Embryonic facial prominence (tissue), 1 donor: ENCODE data around the gene TPCN2.

Experiments
- DNase-seq: peaks from one replicate; pipeline ENCODE4 v3.0.0-alpha.2; 2016; ENCODE audit errors: extremely low spot score

TPCN2 gene

GRCh38 chr11:69111624-69112542 lies 63.2 kb downstream of the TPCN2 start:
- DNase-seq, result no peak

GRCh38 chr11:69113226-69113625 lies 64.5 kb downstream of the TPCN2 start:
- DNase-seq, result no peak

- no peak for DNase-seq
Observed at GRCh38 chr11:69113646-69114340, 65.1 kb downstream of the TPCN2 start.

DNA sequence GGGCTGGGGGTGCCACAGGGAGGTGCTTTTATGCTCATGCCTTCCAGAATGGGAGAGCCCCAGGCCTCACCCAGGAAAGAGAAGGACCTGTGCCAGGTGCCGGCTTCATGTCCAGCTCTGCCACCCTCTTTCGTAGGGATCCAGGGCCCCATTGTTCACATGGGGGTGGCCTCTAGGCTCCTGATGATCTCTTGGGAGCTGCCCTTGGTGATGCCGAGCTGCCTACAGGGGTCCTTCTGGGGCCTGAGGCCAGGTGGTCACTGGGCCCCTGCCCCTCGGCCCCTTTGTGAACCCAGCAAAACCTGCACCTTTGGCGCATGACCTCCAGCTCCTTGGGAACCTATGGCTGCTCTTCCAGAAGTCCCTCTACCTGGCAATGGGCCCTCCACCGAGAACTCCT lies 65.6 kb downstream of the TPCN2 start:
- no peak for DNase-seq

DNA sequence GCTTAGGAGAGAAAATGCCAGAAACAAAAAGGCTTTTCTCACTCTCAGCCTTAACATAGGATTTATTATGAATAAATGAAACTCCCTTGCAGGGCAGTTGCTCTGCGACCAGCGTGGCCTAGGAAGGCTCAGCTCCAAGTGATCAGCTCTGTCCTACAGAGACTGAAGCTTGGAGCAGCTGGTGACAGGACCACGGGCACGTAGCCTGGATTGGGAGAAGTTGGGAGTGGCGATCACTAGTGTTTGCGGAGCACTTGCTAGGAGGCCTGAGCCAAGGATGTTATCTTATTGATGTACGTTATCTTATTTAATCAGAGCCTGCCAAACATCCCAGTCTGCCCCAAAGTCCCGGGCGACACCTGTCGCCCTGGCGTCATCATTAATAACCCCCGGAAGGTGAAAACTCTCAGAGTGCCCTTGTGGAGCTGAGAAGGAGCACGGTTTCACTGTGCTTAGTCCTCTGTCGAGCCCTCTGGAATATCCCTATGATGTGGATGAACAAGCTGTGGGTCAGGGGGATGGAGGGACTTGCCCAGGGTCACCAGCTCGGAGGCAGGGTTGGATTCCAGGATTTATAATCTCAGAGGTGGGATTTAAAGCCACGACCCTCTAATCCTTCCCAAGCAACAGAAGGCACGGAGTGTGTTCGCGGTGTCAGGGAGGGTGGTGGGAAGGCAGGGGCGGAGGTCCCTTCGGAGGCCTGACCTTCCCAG lies 66.2 kb downstream of the TPCN2 start:
- no peak for DNase-seq

GRCh38 chr11:69115586-69116560 lies 67.1 kb downstream of the TPCN2 start:
- DNase-seq, result no peak

DNA sequence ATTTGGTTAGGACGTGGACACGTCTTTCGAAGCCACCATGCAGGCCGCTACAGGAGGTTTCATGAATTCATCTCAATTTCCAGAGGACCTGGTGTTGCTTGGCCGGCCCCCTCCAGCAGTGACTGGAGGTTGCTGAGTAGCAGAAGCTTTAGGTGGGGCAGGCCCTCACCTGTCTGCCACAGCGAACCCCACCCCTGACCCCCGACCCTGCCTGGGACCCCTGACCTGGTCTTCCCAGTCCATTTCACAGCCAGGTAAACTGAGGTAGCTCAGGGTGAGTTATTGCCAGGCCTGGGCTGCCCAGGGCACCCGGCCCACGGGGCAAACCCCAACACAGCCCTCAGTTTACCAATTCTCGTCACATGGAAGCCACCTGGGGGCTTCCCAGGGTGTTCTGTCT lies 67.9 kb downstream of the TPCN2 start:
- DNase-seq, result no peak

- DNase-seq, result no peak
Observed at GRCh38 chr11:69119190-69119589, 70.5 kb downstream of the TPCN2 start.

DNA sequence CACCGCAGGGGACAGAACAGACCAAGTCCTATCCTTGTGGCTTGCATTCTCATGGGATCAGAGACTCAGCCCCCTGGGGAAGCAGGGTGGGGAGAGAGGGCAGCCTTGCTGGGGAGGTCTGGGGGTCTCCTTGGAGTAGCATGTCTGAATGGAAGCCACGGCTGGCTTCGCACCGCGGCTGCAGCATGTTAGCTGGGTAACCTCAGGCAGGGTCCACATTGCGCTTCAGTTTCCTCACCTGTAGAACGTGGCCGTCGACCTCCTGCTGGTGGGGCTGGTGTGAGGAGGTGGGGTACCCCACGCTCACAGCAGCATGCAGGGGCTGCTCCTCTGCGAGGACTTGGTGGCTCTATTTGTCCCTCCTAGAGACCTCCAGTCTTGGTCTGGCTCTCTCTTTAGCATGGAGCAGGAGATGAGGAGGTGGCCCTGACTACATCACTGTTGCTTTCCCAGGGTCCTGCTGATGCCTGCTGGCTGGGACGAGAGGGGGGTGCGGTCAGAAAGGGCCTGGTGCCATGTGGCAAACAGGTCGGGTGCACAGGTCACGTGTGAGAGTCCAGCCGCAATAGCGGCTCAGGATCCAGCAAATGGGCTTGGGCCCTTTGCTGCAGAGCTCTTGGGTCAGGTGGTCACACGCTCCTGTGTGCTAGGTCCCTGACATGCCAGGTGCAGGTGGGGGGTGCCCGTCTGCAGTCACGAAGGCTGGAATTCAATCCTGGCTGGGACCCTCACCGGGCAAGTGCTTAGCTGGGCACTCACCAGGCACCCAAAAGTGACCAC lies 71.6 kb downstream of the TPCN2 start:
- DNase-seq, result no peak

DNA sequence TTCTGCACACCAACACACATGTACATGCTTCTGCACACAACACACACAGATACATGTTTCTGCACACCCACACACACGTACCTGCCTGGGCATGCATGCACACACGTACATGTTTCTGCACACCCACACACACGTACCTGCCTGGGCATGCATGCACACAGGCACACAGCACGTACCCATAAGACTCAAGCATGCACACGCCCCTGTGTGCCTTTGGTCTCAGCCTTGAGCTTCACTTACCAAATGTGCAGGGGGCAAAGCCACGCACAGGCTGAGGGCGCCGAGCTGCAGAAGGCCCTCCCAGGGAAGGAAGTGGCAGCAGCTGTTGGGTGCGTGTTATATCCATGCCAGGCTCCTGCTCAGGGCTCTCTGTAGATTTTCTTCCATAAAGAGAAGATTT lies 72.3 kb downstream of the TPCN2 start:
- no peak for DNase-seq

GRCh38 chr11:69121621-69122325 lies 73.0 kb downstream of the TPCN2 start:
- no peak for DNase-seq

DNA sequence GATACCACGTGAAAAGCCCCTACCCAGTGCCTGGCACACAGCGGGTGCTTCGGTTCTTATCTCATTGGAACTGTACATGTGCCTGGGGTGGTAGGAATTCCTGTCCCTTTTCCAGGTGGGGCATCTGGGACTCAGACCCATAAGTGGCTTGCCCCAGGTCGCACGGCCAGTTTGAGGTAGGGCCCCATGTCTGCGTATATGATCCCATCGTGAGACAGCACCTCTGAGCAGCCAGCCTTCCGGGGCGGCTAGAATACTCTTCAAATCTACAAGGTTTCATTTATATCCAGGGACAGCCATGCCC lies 73.5 kb downstream of the TPCN2 start:
- no peak for DNase-seq

DNA sequence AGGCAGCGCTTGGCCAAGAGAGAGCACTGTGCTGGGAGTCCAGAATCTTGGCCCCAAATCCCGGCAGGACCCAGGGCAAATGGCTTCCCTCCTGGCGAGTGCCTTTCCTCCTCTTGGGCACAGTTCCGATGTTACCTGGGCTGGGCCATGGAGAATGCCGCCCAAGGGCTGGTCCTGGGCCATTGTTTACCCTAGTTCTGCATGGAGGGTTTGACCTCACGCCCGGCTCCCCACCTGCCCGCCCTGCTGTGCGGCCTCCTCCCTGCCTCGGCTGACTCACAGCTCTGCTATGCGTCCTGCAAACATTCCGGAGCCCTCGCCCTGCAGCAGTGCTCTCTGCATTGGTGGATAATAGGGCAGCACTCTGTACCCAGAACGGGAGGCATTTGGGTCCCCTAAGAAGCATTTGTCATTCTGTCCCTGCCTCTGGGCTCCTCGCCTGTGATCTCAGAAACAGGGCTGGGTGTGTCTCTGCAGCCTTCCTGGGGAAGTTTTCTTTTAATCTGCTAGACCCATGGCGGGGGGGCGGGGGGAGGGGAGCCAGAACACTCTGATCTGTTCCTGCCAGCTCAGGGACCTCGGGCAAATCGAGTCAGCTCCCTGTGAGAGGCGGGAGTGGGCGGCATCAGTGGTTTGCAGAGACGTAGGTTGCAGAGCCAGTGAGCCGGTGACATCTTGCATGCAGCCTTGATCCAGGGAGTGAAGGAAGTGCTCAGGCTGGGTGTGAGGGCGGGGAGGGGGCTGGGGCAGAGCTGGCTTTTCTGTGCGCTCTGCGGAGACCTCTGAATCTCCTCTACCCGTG lies 74.1 kb downstream of the TPCN2 start:
- DNase-seq, result no peak

DNA sequence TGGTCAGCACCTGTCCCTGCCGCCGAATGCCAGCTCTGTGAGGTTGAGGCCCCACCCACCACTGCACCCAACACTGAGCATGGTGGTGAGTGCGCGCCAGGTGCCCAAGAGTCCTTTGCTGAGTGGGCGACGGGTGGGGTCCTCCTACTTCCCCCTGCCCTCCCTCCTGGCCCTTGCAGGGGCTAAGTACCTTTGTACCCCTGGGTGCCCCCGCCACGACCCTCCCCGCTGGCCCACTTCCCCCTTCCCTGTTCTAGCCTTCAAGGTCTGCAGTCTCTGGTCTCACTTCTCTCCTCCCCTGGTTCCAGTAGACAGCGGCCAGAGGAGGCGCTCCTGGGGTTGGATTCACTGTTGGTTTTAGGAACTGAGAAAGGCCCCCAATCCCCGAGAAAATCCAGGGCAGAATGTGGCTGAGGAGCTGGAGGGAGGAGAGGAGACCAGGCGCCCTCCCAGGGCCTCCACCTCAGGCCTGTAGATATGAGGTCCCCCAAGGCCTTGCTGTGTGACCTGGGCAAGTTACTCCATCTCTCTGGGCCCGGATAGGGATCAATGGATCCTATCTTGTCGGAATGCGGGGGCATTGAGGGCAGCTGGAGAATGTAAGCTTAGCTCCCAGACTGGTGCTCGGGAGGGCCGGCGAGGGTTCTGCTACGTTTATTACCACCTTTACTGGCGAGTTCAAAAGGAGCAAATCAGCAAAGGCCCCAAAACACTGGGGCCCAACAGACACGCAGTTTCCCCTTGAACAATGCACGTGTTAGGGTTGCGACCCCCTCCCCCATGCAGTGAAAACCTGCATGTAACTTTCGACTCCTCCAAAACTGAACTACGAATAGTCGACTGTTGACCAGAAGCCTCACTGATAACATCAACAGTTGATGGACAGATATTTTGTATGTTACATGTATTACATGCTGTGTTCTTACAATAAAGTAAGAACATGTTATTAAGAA lies 75.1 kb downstream of the TPCN2 start:
- no peak for DNase-seq

GRCh38 chr11:69125861-69126260 lies 77.1 kb downstream of the TPCN2 start:
- no peak for DNase-seq

GRCh38 chr11:69126286-69126685 lies 77.6 kb downstream of the TPCN2 start:
- DNase-seq, result no peak

DNA sequence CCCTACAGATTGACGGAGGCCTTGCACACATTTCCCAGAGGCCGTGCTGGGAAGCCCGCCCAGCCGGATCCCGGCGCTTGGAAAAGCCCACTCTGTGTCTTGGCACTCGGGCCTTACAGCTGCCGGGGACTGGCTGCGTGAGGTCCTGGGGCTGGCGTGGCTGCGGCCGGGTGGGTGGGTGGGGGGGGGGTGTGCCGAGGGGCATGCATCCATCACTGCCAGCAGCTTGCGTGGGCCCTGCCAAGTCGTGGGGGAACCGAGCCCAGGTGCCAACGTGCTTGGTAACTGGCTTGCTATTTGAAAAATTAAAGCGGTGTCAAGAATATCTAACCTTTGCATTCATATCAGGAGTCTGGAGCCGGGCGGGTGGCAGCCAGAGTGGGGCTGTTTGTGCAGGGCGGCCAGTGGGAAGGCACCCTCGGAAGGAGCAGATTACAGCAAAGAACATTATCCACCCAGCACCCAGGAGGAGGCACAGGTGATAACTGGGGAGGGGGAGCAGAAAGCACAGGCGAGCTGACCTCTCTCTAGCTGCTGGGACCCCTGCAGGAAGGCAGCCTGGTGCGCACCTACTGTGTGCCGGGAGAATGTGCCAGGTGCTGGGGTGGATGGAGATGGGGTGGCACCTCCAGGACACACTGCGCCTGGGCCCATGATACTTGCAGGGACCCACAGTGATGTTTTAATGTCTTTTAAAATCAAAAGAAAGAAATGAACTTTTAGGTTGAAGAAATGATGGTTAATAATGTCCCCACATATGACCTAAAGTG lies 78.5 kb downstream of the TPCN2 start:
- no peak for DNase-seq
